GM10248 (cell line): ENCODE results near the gene FGF5.
"Not testable (repeated sequence)": the region's sequence is repeated elsewhere in the genome, so short reads cannot be mapped to it uniquely, and the experiment has no call there.

ENCODE experiments used
- CTCF ChIA-PET: fragments of 300-600 bp; sonication (Branson Sonifier 250); formaldehyde crosslinking; extraction: SDS; loops from one replicate; lab custom pipeline; 2021; ENCODE audit warnings: antibody characterized with exemption; lab: Yijun Ruan, JAX
- POLR2A ChIA-PET: fragments of 350-650 bp; sonication (Branson Sonifier 250); formaldehyde crosslinking; extraction: SDS; loops from one replicate; lab custom pipeline; 2020; ENCODE audit warnings: antibody characterized with exemption; lab: Yijun Ruan, JAX
- DNase-seq: peaks from one replicate; pipeline ENCODE4 v3.0.0; 2012; ENCODE audit errors: extremely low spot score
- CTCF ChIP-seq: IDR thresholded peaks from 2 replicates; pipeline ENCODE4 v1.5.1; 2012; ENCODE audit warnings: mild to moderate bottlenecking, low read depth; ENCODE audit errors: extremely low read depth, missing control alignments, control extremely low read depth

FGF5 gene

GRCh38 chr4:80271801-80272200 is 5.3 kb downstream of the FGF5 start:
- DNase-seq: no peak
- ChIA-PET CTCF (interaction anchor here (1.1 kb wide), 1 partner anchor 17 kb away, joined by 3 read pairs; no protein-coding TSS in a partner anchor), POLR2A (no interaction called here)
- no peak for TF ChIP-seq CTCF

GRCh38 chr4:80276931-80277330 is 10.5 kb downstream of the FGF5 start:
- CTCF ChIA-PET: no interaction called here
- POLR2A ChIA-PET: no interaction called here
- TF ChIP-seq CTCF: no peak
- DNase-seq: no peak

- ChIA-PET POLR2A (no interaction called here), CTCF (interaction anchor here (0.8 to 1.4 kb wide), 3 partner anchors 20 to 64 kb away, joined by 3 to 5 read pairs (median 3); no protein-coding TSS in a partner anchor)
- TF ChIP-seq CTCF: no peak
- DNase-seq: no peak
Measured at GRCh38 chr4:80279751-80280150, 13.3 kb downstream of the FGF5 start.

- no peak for DNase-seq
- TF ChIP-seq CTCF: no peak
- ChIA-PET POLR2A (no interaction called here), CTCF (interaction anchor here (1.6 kb wide), 1 partner anchor 10 kb away, joined by 5 read pairs; no protein-coding TSS in a partner anchor)
Measured at GRCh38 chr4:80286451-80286850, 20.0 kb downstream of the FGF5 start.

- POLR2A ChIA-PET, DNase-seq, CTCF ChIA-PET: not testable (repeated sequence)
Measured at GRCh38 chr4:80290665-80291064, 24.2 kb downstream of the FGF5 start.

- CTCF ChIA-PET: interaction anchor here (1.0 to 1.3 kb wide), 2 partner anchors 10 to 43 kb away, joined by 3 to 5 read pairs; no protein-coding TSS in a partner anchor
- POLR2A ChIA-PET: no interaction called here
- TF ChIP-seq CTCF: no peak
- no peak for DNase-seq
Measured at GRCh38 chr4:80294206-80294605, 27.7 kb downstream of the FGF5 start.

- ChIA-PET POLR2A (no interaction called here), CTCF (interaction anchor here (1.3 kb wide), 1 partner anchor 42 kb away, joined by 5 read pairs; no protein-coding TSS in a partner anchor)
- no peak for TF ChIP-seq CTCF
- DNase-seq: no peak
Measured at GRCh38 chr4:80295336-80295735, 28.9 kb downstream of the FGF5 start.
